CD4-positive, alpha-beta T cell treated with Interleukin-12 subunit alpha and Interleukin-12 subunit beta, for 1 hour (primary cell): ENCODE results near the gene ACADS.

Experiments
- DNase-seq: peaks from one replicate; pipeline ENCODE4 v3.0.0-alpha.2; 2020

ACADS gene

DNA sequence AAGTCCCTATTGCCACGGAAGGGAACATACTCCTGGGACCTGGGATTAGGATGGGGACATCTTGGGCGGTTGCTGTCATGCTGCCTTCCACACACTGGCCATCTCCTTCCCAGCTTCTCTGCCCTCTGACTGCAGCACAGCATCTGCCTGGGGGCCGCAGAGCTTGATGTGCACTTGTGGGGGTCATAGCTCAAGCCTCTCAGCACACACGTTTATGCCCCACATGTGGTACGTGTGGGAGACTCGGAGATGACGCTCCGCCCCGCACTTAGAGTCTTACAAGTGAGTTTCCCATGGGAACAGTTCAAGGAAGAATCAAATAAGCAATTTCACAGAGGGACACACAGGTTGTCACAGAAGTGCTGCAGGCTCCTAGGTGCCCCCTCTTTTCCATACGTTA, 8.6 kb downstream of the ACADS start:
- DNase-seq: no peak

GRCh38 chr12:120735181-120735580, 9.6 kb downstream of the ACADS start:
- no peak for DNase-seq

GRCh38 chr12:120736404-120737331, 11.0 kb downstream of the ACADS start:
- no peak for DNase-seq

GRCh38 chr12:120737557-120738251, 12.1 kb downstream of the ACADS start:
- DNase-seq: no peak

GRCh38 chr12:120738252-120739030, 12.8 kb downstream of the ACADS start:
- DNase-seq: no peak

GRCh38 chr12:120739031-120739762, 13.6 kb downstream of the ACADS start:
- no peak for DNase-seq

- DNase-seq: no peak
Measured at GRCh38 chr12:120739821-120740613, 14.4 kb downstream of the ACADS start.

DNA sequence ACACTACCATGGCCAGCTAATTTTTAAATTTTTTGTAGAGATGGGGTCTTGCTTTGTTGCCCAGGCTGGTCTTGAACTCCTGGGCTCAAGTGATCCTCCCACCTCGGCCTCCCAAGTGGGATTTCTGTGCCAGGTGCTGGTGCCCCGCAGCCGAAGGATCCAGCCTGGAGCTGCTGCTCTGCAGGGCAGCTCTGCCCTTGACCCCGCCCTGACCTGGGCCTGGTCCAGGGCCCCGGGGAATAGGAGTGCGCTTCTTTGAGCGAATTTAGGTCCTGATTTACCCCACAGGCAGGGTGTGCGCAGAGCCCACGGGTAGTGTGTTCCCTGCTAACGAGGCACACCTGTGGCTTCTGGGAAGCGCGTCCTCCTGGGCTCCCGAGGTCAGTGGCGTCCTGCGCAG, 15.2 kb downstream of the ACADS start:
- DNase-seq: no peak

GRCh38 chr12:120741476-120742421, 16.1 kb downstream of the ACADS start:
- DNase-seq: no peak

GRCh38 chr12:120744922-120745493, 19.4 kb downstream of the ACADS start:
- no peak for DNase-seq

DNA sequence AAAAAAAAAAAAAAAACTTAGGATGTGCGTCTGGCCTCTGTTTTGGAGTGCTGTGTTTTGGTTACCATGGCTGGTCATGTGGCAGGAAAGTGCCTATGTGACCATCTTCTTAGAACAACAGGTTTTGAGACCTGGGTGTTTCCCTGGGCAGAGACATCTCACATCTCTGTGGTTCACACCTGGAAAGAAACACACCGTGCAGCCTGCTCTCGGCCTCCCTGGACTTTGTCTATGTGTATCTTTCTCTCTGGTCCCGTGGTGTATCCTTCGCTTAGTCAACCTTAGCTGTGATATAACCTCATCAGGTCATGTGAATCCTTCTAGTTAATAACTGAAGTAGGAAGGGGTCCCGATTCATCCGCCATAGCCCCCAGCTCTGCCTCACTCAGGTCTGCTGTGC, 22.6 kb downstream of the ACADS start:
- no peak for DNase-seq

DNA sequence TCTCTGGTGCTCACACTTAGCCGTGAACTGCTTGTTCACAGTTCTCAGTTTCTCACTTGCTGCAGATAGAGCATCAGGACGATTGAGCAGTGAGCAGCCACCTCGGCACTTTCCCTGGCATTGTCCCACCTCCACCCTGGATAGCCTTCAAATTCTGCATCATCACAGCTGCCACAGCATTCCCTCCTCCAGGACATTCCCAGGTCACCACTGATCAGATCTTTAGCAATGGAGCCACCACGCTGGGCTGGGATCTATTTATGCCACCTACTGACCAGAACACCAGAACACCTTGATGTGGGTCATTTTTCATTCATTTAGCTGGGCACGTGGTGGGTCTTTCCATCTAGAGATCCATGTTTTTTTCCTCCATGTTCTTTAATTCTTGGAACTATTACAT, 23.6 kb downstream of the ACADS start:
- no peak for DNase-seq

DNA sequence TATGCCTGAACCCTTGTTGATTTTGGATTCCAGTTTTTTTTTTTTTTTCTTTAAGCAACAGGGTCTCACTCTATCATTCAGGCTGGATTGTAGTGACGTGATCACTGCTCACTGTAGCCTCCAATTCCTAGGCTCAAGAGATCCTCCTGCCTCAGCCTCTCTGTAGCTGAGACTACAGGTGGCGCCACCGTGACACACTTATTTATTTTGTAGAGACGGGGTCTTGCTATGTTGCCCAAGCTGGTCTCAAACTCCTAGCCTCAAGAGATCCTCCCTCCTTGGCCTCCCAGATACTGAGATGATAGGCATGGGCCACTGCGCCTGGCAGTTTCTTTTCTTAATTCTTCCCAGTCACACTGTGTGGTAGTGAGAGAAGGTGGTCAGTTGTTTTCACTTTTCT, 25.2 kb downstream of the ACADS start:
- DNase-seq: no peak

GRCh38 chr12:120751389-120751788, 25.8 kb downstream of the ACADS start:
- DNase-seq: no peak

DNA sequence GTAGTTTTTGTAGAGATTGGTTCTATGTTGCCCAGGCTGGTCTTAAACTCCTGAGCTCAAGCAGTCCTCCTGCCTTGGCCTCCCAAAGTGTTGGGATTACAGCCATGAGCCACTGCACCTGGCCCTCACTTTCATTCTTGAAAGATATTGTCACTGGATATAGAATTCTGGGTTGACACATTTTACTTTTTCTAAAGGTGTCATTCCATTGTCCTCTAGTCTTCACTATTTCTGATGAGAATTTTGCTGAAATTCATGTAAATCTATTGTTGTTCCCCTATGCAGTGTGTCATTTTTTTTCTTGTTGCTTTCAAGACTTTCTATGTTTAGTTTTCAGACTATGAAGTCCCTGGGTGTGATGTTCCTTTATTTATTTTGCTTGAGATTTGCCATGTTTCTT, 29.2 kb downstream of the ACADS start:
- DNase-seq: no peak

DNA sequence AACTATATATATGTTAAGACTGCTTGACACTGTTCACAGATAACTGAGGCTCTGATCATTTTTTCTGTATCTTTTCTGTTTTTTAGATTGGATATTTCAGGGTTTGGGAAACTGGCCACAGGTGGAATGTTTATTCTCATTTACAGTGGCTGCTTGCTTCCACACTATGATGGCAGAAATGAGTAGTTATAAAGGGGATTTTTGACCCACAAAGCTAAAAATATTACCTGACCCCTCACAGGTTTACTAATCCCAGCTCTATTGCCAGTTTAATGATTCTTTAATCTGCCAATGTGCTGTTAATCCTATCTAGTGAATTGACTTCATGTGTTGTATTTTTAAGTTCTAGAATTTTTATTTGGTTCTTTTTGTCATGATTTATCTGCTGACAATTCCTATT, 29.6 kb downstream of the ACADS start:
- DNase-seq: no peak

DNA sequence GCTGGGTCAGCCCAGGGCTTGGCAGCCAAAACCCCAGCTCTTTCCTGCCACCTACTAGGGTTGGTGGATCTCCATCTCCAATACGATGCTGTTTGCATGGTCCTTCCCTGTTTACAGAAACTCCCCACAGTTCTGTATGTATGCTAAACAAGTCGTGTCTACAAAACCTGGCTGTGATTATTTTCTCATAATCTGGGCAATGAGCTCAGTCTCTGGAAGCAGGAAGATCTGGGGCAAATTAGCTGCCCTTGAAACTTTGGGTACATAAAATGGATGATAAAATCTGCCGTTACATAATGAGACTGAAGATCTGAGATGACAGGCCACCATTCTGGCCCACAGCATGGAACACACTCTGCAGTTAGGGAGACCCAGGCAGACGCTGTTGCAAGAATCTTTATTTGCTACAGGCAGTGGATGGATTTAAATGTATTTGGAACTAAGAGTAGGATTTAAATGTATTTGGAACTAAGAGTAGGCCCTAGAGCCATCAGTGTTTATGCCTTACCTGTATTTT, 31.7 kb downstream of the ACADS start:
- DNase-seq: no peak

- DNase-seq: no peak
Measured at GRCh38 chr12:120757949-120758348, 32.3 kb downstream of the ACADS start.

DNA sequence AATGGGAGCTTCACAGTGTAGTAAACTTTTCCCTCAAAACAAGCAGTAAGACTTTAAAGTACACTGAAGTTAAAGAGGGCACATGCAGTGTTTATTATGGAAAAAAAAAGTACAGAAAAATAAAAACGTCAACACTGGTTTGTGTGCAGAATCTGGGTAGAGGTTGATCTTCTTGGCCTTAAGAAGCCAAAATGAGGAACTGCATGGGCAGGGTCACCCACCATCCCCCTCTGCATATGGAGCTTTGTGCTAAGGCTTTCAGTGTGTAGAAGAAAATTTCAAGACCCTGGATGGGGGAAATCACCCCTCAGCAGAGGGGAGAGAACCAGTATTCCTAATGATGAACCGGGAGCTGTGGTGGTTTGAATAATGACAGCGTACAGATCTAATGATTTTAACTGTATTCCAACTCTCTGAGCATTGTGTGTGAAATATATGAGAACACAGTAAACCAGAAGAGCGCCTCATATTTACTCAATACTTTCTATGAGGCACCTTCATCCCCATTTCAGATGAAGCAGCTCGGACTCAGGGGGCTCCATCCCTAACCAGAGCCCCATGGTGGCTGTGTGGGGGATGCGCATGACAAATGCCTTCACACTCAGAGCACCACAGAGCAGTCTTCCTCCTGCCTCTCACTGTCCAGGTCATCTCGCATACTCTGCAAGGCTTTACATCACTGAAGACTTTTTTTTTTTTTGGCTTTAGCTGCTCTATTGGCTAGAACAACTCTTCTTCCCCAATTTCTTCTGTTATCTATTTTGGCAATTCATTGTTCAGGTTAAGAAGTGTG, 33.4 kb downstream of the ACADS start:
- DNase-seq: no peak
